Thyroid gland (tissue), 4 donors: ENCODE data around the gene SND1.

ENCODE experiments used
- POLR2A ChIP-seq, 2 donors: fragments of 450-650 bp; IDR thresholded peaks; one replicate each; pipeline ENCODE4 v1.6.1; 2017; ENCODE audit warnings: antibody characterized with exemption in 2 of 2, mild to moderate bottlenecking in 2 of 2, moderate library complexity in 1 of 2
- TF ChIP-seq, protein P1 (sequence below), 6 experiments: fragments of 200-600 bp in 3 of 6; fragments of 450-650 bp in 3 of 6; sonication (generic) in 3 of 6; IDR thresholded peaks; one replicate each; pipeline ENCODE4 v1.5.1; 2016 to 2019; ENCODE audit warnings: antibody characterized with exemption in 6 of 6, mild to moderate bottlenecking in 2 of 6, inconsistent platforms in 1 of 6, moderate library complexity in 1 of 6

DNA sequence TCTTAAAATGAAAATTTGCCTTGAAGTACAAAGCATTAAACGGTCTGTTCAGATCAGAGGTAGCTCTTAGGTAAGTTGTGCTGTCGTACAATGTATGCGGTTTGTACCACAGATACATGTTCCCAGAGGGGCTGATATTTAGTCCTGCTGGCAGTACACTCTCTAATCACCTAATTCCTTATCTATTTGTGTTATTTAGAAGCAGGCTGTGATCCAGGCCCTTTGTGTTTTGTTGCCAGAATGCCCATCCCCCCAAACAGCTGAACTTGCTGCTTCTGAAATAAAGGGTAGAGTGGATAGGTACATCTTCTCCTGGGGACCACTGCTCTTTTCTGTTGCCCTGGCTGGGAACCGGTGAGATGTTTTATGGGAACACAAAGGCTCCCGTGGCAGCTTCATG is 84.5 kb downstream of the SND1 start:
- TF ChIP-seq POLR2A (IDR thresholded peaks at IDR 0.05): no peak
- TF ChIP-seq, protein P1, sequence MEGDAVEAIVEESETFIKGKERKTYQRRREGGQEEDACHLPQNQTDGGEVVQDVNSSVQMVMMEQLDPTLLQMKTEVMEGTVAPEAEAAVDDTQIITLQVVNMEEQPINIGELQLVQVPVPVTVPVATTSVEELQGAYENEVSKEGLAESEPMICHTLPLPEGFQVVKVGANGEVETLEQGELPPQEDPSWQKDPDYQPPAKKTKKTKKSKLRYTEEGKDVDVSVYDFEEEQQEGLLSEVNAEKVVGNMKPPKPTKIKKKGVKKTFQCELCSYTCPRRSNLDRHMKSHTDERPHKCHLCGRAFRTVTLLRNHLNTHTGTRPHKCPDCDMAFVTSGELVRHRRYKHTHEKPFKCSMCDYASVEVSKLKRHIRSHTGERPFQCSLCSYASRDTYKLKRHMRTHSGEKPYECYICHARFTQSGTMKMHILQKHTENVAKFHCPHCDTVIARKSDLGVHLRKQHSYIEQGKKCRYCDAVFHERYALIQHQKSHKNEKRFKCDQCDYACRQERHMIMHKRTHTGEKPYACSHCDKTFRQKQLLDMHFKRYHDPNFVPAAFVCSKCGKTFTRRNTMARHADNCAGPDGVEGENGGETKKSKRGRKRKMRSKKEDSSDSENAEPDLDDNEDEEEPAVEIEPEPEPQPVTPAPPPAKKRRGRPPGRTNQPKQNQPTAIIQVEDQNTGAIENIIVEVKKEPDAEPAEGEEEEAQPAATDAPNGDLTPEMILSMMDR (IDR thresholded peaks at IDR 0.05): no peak
